ENCODE results near the gene PCDHGC4.

GRCh38 chr5:141506381-141507155, 21.7 kb downstream of the PCDHGC4 start:
- TF ChIP-seq EP300 (IDR thresholded peaks at IDR 0.05) = no peak
- TF ChIP-seq, protein P1, sequence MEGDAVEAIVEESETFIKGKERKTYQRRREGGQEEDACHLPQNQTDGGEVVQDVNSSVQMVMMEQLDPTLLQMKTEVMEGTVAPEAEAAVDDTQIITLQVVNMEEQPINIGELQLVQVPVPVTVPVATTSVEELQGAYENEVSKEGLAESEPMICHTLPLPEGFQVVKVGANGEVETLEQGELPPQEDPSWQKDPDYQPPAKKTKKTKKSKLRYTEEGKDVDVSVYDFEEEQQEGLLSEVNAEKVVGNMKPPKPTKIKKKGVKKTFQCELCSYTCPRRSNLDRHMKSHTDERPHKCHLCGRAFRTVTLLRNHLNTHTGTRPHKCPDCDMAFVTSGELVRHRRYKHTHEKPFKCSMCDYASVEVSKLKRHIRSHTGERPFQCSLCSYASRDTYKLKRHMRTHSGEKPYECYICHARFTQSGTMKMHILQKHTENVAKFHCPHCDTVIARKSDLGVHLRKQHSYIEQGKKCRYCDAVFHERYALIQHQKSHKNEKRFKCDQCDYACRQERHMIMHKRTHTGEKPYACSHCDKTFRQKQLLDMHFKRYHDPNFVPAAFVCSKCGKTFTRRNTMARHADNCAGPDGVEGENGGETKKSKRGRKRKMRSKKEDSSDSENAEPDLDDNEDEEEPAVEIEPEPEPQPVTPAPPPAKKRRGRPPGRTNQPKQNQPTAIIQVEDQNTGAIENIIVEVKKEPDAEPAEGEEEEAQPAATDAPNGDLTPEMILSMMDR (IDR thresholded peaks at IDR 0.05) = no peak
- no peak for TF ChIP-seq POLR2A (IDR thresholded peaks at IDR 0.05)
